GM23248 (cell line): ENCODE measurements around the gene G0S2. TPM values are rescaled to one million over a fixed set of nuclear protein-coding genes. Genes with fewer than 3 reads are reported as not detected.

ENCODE experiments used
- DNase-seq: peaks from one replicate; pipeline ENCODE4 v3.0.0-alpha.2; 2015
- H2AFZ ChIP-seq: fragments of 200-600 bp; sonication (generic); 2 replicates; pipeline ENCODE4 v1.6.1; 2016; ENCODE audit warnings: antibody characterized with exemption
- H3F3A ChIP-seq: fragments of 200-600 bp; sonication (generic); 2 replicates; pipeline ENCODE4 v1.6.1; 2016; ENCODE audit warnings: mild to moderate bottlenecking, antibody characterized with exemption, mixed run types; ENCODE audit not compliant: insufficient read depth
- H3K27ac ChIP-seq: fragments of 200-600 bp; sonication (generic); 2 replicates; pipeline ENCODE4 v1.5.1; 2016; ENCODE audit warnings: mild to moderate bottlenecking
- H3K27me3 ChIP-seq: fragments of 200-600 bp; sonication (generic); replicated peaks from 2 replicates; pipeline ENCODE4 v1.6.1; 2016; ENCODE audit warnings: mild to moderate bottlenecking; ENCODE audit not compliant: insufficient read depth
- H3K36me3 ChIP-seq: fragments of 200-600 bp; sonication (generic); 2 replicates; pipeline ENCODE4 v1.6.1; 2016; ENCODE audit warnings: low read depth, mild to moderate bottlenecking
- H3K4me1 ChIP-seq: fragments of 200-600 bp; sonication (generic); 2 replicates; pipeline ENCODE4 v1.6.1; 2016; ENCODE audit warnings: mild to moderate bottlenecking; ENCODE audit not compliant: insufficient read depth
- H3K4me2 ChIP-seq: fragments of 200-600 bp; sonication (generic); one replicate; pipeline ENCODE4 v1.6.1; 2016; ENCODE audit warnings: mild to moderate bottlenecking; ENCODE audit not compliant: unreplicated experiment
- H3K4me3 ChIP-seq: fragments of 200-600 bp; sonication (generic); 2 replicates; pipeline ENCODE4 v1.5.1; 2016; ENCODE audit warnings: mild to moderate bottlenecking
- H3K79me2 ChIP-seq: fragments of 200-600 bp; sonication (generic); 2 replicates; pipeline ENCODE4 v1.6.1; 2016; ENCODE audit warnings: mild to moderate bottlenecking; ENCODE audit not compliant: insufficient read depth
- H3K9ac ChIP-seq: fragments of 200-600 bp; sonication (generic); 2 replicates; pipeline ENCODE4 v1.6.1; 2016; ENCODE audit warnings: mild to moderate bottlenecking
- H3K9me2 ChIP-seq: fragments of 200-600 bp; sonication (generic); 2 replicates; pipeline ENCODE4 v1.6.1; 2016; ENCODE audit warnings: mixed run types, mild to moderate bottlenecking, moderate library complexity; ENCODE audit not compliant: insufficient read depth
- H3K9me3 ChIP-seq: fragments of 200-600 bp; sonication (generic); one replicate; pipeline ENCODE4 v1.6.1; 2017; ENCODE audit warnings: low read depth
- H4K20me1 ChIP-seq: fragments of 200-600 bp; sonication (generic); 2 replicates; pipeline ENCODE4 v1.6.0; 2016; ENCODE audit not compliant: insufficient read depth
- EZH2 ChIP-seq: fragments of 200-600 bp; sonication (generic); IDR thresholded peaks from 2 replicates; pipeline ENCODE4 v1.6.1; 2018; ENCODE audit warnings: antibody characterized with exemption, mild to moderate bottlenecking; ENCODE audit not compliant: insufficient read depth, poor library complexity, severe bottlenecking
- EZH2phosphoT487 ChIP-seq: fragments of 200-600 bp; sonication (generic); IDR thresholded peaks from 2 replicates; pipeline ENCODE4 v1.6.1; 2018; ENCODE audit warnings: antibody characterized with exemption, moderate library complexity, mild to moderate bottlenecking, low read depth; ENCODE audit not compliant: insufficient read depth
- WGBS, 2 experiments: methylation state at CpG; one replicate each; pipeline ENCODE4 v1.1.6; 2015 to 2017; ENCODE audit warnings: low lambda C conversion rate in 2 of 2, low coverage in 1 of 2; ENCODE audit errors: missing lambda C conversion rate in 2 of 2; 5-methylcytosine and 5-hydroxymethylcytosine counted together
- in situ Hi-C: fragments of 300-500 bp; cut with MboI; formaldehyde crosslinking; loops from 2 replicates; pipeline ENCODE4 v1.15.0; 2020
- polyA plus RNA-seq: library from polyadenylated mRNA; unstranded; fragments of >200 nt; fragmentation: Nextera tagmentation; extraction: Ambion mirVana; gene quantifications from 2 replicates; pipeline ENCODE4 v1.2.1, GENCODE V29; 2016
- total RNA-seq: library from RNA; depleted of rRNA; stranded (reverse); fragments of >200 nt; shearing (Covaris generic); gene quantifications from 2 replicates; pipeline ENCODE4 v1.2.3, GENCODE V29; 2014

The G0S2 gene
- total and polyA plus RNA-seq, 2 experiments from 2014 or later = 0.65 to 2.0 TPM

- no peaks in the 10 kb centered on the region for H4K20me1 ChIP-seq
- 85 to 89% methylated on average over 3 of the region's 3 CpGs for WGBS, 2 experiments
- H3K9me2 ChIP-seq = no peaks in the 10 kb centered on the region
- H3K27ac ChIP-seq = no peak overlapping the region
- no peak overlapping the region for H3K4me2 ChIP-seq
- DNase-seq = no peak
- no peak overlapping the region for H2AFZ ChIP-seq
- H3K27me3 ChIP-seq = no peaks in the 10 kb centered on the region
- H3K9ac ChIP-seq = no peak overlapping the region
- TF ChIP-seq EZH2 = no peak
- TF ChIP-seq EZH2phosphoT487 = no peak
- H3K4me3 ChIP-seq = no peak overlapping the region
- in situ Hi-C loops = no loop called here
- H3K4me1 ChIP-seq = peaks cover 14% of the 10 kb centered on the region
- no peaks in the 10 kb centered on the region for H3K9me3 ChIP-seq
- H3F3A ChIP-seq = peaks cover 6% of the 10 kb centered on the region; the same call in 1 of the 2 replicates
- H3K36me3 ChIP-seq = no peaks in the 10 kb centered on the region
- no peaks in the 10 kb centered on the region for H3K79me2 ChIP-seq
These were observed 31.4 kb downstream of the G0S2 start for GRCh38 chr1:209706622-209707021.

GRCh38 chr1:209707308-209707707 is 32.1 kb downstream of the G0S2 start:
- in situ Hi-C loops = no loop called here
- 77 to 78% methylated on average over 1 of the region's 1 CpG for WGBS, 2 experiments
- no peak overlapping the region for H3K4me3 ChIP-seq
- no peaks in the 10 kb centered on the region for H3K9me2 ChIP-seq
- no peaks in the 10 kb centered on the region for H3K9me3 ChIP-seq
- TF ChIP-seq EZH2phosphoT487 = no peak
- no peak for TF ChIP-seq EZH2
- H3K36me3 ChIP-seq = no peaks in the 10 kb centered on the region
- H3K27me3 ChIP-seq = no peaks in the 10 kb centered on the region
- H3K9ac ChIP-seq = no peak overlapping the region
- peaks cover 14% of the 10 kb centered on the region for H3K4me1 ChIP-seq
- H3F3A ChIP-seq = peaks cover 6% of the 10 kb centered on the region; the same call in 1 of the 2 replicates
- H4K20me1 ChIP-seq = no peaks in the 10 kb centered on the region
- no peak overlapping the region for H2AFZ ChIP-seq
- H3K4me2 ChIP-seq = no peak overlapping the region
- peak; percentile 32 for DNase-seq
- no peak overlapping the region for H3K27ac ChIP-seq
- H3K79me2 ChIP-seq = no peaks in the 10 kb centered on the region

- Histone ChIP-seq H3K9me3 (no peaks in the 10 kb centered on the region), H4K20me1 (no peaks in the 10 kb centered on the region), H3K9ac (no peak overlapping the region), H3F3A (peaks cover 6% of the 10 kb centered on the region; the same call in 1 of the 2 replicates), H2AFZ (no peak overlapping the region), H3K79me2 (no peaks in the 10 kb centered on the region), H3K4me1 (peaks cover 22% of the 10 kb centered on the region), H3K4me2 (no peak overlapping the region), H3K27me3 (no peaks in the 10 kb centered on the region), H3K4me3 (no peak overlapping the region), H3K27ac (no peak overlapping the region), H3K9me2 (no peaks in the 10 kb centered on the region), H3K36me3 (no peaks in the 10 kb centered on the region)
- no peak for DNase-seq
- 60 to 65% methylated on average over 4 of the region's 4 CpGs for WGBS, 2 experiments
- in situ Hi-C loops = no loop called here
- TF ChIP-seq EZH2phosphoT487 = no peak
- TF ChIP-seq EZH2 = no peak
These were observed 33.1 kb downstream of the G0S2 start for GRCh38 chr1:209708297-209708696.

GRCh38 chr1:209710093-209710492 is 34.9 kb downstream of the G0S2 start:
- no peaks in the 10 kb centered on the region for H3K9me3 ChIP-seq

More at GRCh38 chr1:209710093-209710492, 34.9 kb downstream of the G0S2 start:
- WGBS, 2 experiments = 31 to 33% methylated on average over 2 of the region's 2 CpGs
- H3K27ac ChIP-seq = no peak overlapping the region
- H3K4me3 ChIP-seq = no peak overlapping the region
- DNase-seq = peak; percentile 35
- peaks cover 19% of the 10 kb centered on the region; the same call in 1 of the 2 replicates for H3K4me1 ChIP-seq
- H3K79me2 ChIP-seq = no peaks in the 10 kb centered on the region
- H3K36me3 ChIP-seq = no peaks in the 10 kb centered on the region
- H3K9me2 ChIP-seq = no peaks in the 10 kb centered on the region
- H2AFZ ChIP-seq = no peak overlapping the region
- H3K27me3 ChIP-seq = no peaks in the 10 kb centered on the region
- no peak overlapping the region for H3K4me2 ChIP-seq
- no peaks in the 10 kb centered on the region for H4K20me1 ChIP-seq
- in situ Hi-C loops = no loop called here
- H3F3A ChIP-seq = peaks cover 2% of the 10 kb centered on the region; the same call in 1 of the 2 replicates
- no peak overlapping the region for H3K9ac ChIP-seq
- TF ChIP-seq EZH2phosphoT487 (no peak), EZH2 (no peak)
